HG02884 (cell line): Measurements from ENCODE around the gene NSF.
"Not testable (repeated sequence)": the region's sequence is repeated elsewhere in the genome, so short reads cannot be mapped to it uniquely, and the experiment has no call there.

Experiments
- ATAC-seq: cut with Tn5 transposase; IDR thresholded peaks from one replicate; pipeline ENCODE4 v1.9.1; 2021; ENCODE audit warnings: mild to moderate bottlenecking, moderate library complexity; ENCODE audit not compliant: unreplicated experiment

Gene NSF

DNA sequence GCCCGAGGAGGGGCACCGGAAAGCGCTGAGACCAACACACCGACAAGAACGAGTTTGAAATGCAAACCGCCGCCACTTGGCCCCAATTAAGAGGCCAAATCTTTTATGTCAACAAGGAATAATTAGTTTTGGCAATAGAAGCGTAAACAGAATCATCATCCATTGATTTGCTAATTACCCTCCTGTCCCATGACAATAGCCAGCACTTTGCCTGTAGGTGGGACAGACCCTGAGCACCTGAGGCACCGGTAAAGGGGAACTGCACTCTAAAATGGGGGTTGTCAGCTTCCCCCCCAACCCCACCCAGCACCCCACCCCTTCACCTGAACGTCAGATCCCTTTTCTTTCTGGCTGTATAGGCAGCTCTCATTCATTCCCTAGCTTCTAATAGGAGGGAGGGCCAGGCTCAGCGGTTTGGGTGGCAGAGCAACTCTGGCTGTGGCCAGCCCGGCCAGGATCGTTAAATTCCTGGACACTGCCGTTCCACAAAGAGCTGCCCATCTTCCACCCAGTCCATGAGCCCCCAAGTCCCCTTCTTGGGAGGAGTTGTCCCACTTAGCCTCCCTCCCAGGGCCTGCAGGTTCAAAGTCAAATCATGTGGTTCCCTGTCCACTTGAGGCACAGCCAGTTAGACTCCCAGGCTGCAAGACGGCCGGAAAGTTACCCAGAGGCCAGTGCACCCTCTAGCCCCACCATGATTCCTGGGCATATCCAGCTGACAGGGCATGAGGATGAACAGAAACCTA is 182.2 kb downstream of the NSF start:
- no peak for ATAC-seq

DNA sequence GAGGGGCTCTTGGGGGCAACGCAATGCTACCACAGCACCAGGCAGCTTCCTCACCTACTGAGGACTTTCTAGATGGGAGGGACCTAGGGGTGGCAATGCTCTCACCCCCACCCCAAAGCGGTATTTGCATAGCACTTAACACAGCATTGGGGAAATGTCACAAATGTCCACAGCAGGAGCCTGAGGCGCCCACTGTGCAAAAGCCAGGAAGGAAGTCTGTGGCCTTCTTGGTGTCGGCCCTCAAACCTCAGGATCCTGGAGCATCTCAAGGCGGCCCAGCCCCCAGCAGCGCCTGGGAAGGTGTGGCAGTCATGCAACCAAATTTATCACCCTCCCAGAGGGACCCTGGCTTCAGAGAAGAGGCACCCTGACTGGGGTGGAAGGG is 182.7 kb downstream of the NSF start:
- ATAC-seq: no peak

DNA sequence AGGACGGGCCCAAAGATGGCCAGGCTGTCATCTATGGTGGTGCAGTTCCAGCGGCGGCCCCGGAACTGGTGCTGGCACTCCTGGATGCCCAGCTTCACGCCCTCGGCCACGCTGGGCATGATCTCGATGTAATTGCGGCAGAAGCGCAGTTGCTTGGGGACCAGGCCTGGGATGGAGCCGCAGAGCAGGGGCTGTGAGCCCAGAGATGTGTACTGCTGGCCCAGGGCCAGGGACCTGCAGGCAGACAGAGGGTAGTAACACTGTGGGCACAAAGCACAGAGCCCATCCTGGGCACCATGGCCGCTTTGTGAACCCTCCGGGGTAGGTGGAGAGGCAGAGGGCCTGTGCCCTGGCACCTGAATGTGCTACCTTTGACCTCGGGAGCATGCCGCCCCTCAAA is 183.2 kb downstream of the NSF start:
- no peak for ATAC-seq

GRCh38 chr17:46774108-46774737 is 183.8 kb downstream of the NSF start:
- no peak for ATAC-seq

- ATAC-seq: no peak
Observed at GRCh38 chr17:46776298-46777005, 186.0 kb downstream of the NSF start.

GRCh38 chr17:46777943-46778915 is 187.8 kb downstream of the NSF start:
- ATAC-seq: no peak

DNA sequence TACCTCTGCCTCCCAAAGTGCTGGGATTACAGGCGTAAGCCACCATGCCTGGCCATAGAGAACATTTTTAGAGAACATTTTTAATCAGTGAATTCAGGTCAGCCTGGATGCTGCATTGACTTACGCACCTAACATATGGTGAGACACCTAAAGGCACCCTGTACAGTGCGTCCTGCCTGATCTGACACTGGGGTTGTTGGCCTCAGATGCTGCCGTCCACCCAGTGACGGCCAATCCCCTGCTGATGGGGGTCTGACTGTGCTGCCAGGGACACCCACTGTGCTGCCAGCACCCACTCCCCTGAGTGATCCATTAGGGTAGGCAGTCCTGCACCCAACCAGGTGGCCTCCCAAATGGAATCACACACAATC is 189.5 kb downstream of the NSF start:
- no peak for ATAC-seq

GRCh38 chr17:46782250-46782953 is 191.9 kb downstream of the NSF start:
- ATAC-seq: no peak

- no peak for ATAC-seq
Observed at GRCh38 chr17:46783031-46783593, 192.6 kb downstream of the NSF start.

GRCh38 chr17:46785696-46786095 is 195.2 kb downstream of the NSF start:
- no peak for ATAC-seq

DNA sequence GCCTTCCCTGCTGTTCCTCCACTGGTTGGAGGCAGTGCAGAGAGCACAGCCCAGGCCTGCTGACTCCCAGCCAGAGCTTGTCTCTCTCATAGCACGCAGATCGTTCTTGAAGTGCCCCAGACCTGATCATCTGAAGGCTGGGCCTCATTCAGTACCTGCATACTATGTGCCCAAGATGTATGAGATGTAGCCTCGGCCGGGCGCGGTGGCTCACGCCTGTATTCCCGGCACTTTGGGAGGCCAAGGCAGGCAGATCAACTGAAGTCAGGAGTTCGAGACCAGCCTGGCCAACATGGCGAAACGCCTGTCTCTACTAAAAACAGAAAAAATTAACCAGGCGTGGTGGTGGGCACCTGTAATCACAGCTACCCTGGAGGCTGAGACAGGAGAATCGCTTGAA is 197.0 kb downstream of the NSF start:
- ATAC-seq: no peak

GRCh38 chr17:46788300-46788699 is 197.8 kb downstream of the NSF start:
- no peak for ATAC-seq

GRCh38 chr17:46788796-46789195 is 198.3 kb downstream of the NSF start:
- ATAC-seq: no peak

- no peak for ATAC-seq
Observed at GRCh38 chr17:46789610-46790009, 199.1 kb downstream of the NSF start.

- no peak for ATAC-seq
Observed at GRCh38 chr17:46790216-46790615, 199.7 kb downstream of the NSF start.

- no peak for ATAC-seq
Observed at GRCh38 chr17:46791531-46791930, 201.1 kb downstream of the NSF start.

- ATAC-seq: no peak
Observed at GRCh38 chr17:46792071-46792470, 201.6 kb downstream of the NSF start.

DNA sequence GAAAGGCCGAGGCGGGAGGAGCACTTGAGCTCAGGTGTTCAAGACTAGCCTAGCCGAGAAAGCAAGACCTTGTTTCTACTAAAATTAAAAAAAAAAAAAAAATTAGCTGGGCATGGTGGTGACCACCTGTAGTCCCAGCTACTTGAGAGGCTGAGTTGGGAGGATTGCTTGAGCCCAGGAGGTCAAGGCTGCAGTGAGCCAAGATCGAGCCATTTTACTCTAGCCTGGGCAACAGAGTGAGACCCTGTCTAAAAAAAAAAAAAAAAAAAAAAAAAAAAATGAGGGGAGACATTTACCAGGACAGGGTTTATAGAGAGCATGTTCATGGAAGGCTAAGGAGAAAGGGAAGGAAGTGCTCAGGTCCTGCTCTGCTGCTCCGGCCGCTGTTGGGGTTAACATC is 202.6 kb downstream of the NSF start:
- ATAC-seq: not testable (repeated sequence)

DNA sequence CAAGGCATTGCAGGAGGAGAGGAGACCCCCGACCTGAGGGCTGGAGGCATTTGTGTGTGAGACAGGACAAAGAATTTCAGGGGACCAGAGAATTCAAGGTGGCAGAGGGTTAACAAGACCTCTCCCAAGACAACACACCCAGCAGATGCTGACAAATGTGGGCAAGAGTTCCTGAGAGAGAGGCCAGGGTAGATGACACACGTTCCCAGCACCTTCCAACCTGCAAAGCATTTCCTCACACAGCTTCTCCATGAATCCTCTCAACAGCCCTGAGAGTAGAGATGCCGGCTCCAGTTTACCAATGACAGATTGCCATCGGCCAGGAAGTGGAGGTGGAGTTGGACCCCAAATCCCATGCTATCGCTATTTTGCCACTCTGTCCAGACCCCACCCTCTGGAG is 203.1 kb downstream of the NSF start:
- no peak for ATAC-seq

- no peak for ATAC-seq
Observed at GRCh38 chr17:46794318-46794717, 203.8 kb downstream of the NSF start.
